Measurements from ENCODE around the gene MAML1. TPM values are rescaled to one million over a fixed set of nuclear protein-coding genes. Genes with fewer than 3 reads are reported as not detected.
A peak's percentile ranks its signal among the peaks of the same experiment; 100 is the strongest.
"Not testable (repeated sequence)": the region's sequence is repeated elsewhere in the genome, so short reads cannot be mapped to it uniquely, and the experiment has no call there.

The MAML1 gene, protein sequence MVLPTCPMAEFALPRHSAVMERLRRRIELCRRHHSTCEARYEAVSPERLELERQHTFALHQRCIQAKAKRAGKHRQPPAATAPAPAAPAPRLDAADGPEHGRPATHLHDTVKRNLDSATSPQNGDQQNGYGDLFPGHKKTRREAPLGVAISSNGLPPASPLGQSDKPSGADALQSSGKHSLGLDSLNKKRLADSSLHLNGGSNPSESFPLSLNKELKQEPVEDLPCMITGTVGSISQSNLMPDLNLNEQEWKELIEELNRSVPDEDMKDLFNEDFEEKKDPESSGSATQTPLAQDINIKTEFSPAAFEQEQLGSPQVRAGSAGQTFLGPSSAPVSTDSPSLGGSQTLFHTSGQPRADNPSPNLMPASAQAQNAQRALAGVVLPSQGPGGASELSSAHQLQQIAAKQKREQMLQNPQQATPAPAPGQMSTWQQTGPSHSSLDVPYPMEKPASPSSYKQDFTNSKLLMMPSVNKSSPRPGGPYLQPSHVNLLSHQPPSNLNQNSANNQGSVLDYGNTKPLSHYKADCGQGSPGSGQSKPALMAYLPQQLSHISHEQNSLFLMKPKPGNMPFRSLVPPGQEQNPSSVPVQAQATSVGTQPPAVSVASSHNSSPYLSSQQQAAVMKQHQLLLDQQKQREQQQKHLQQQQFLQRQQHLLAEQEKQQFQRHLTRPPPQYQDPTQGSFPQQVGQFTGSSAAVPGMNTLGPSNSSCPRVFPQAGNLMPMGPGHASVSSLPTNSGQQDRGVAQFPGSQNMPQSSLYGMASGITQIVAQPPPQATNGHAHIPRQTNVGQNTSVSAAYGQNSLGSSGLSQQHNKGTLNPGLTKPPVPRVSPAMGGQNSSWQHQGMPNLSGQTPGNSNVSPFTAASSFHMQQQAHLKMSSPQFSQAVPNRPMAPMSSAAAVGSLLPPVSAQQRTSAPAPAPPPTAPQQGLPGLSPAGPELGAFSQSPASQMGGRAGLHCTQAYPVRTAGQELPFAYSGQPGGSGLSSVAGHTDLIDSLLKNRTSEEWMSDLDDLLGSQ
- 43.8 and 43.9 TPM in 2 replicates for total RNA-seq (2014; rRNA removed; shearing (Covaris generic))
- polyA plus RNA-seq (2016; fragmentation: Nextera tagmentation; extraction: Ambion mirVana): 9.6 and 9.8 TPM in 2 replicates
- long read RNA-seq, partial matches to known transcripts: 0 of 4 reads
- long read RNA-seq, other reads (novel, unspliced or antisense): 4 of 4 reads

DNA sequence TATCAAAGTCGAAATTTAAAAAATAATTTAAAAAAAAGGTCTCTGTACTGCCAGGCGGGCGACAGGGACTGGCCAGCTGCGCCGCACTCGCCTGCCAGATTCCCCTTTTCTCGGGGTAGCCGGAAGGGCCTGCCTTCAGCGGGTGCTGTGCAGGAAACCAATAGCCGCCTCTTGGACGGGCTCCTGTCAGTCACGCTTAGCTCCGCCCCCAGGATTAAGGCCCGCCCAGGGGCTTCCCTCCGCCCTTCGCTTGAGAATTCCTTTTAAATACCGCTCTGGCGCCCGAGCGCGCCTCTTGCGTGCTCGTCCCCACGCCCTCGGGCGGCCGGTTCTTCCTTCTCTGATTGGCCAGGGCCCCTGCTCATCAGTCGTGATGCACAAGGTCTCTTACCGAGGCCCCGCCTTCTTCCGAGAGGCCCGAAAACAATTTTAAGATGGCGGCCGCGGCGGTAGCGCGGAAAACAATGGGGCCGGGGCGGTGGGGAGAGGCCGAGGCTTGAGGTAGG lies at the start of gene MAML1:
Gene MAML1, plus strand, starts transcription at position 411 of the 506 bp plus-strand sequence. CDS start 291 bp downstream, outside the sequence.
- H3K27me3 ChIP-seq (ENCODE audit: insufficient read depth): no peaks in the 10 kb centered on the region
- peak; percentile 100 for DNase-seq (ENCODE audit: low spot score)
- H3K4me2 ChIP-seq: peak within 1 kb of the TSS; percentile 88
- peaks cover 45% of the 10 kb centered on the region for H3K36me3 Mint-ChIP-seq (ENCODE audit: low read depth)
- peaks cover 31% of the 10 kb centered on the region for H3F3A ChIP-seq (replicated peaks; ENCODE audit: low read depth)
- H3K9me3 Mint-ChIP-seq: no peaks in the 10 kb centered on the region
- H3K27me3 Mint-ChIP-seq (ENCODE audit: insufficient read depth, low read depth, poor library complexity): peaks cover 14% of the 10 kb centered on the region
- peaks cover 11% of the 10 kb centered on the region; the same call in 1 of the 2 replicates for H3K4me1 ChIP-seq (ENCODE audit: insufficient read depth)
- peak within 1 kb of the TSS; percentile 92 for H3K27ac ChIP-seq (ENCODE audit: low read depth)
- peaks cover 34% of the 10 kb centered on the region for H4K20me1 ChIP-seq (replicated peaks; ENCODE audit: insufficient read depth)
- peaks cover 23% of the 10 kb centered on the region for H3K36me3 ChIP-seq (ENCODE audit: insufficient read depth)
- peak within 1 kb of the TSS; percentile 75 for H3K4me3 ChIP-seq
- H2AFZ ChIP-seq: no peak within 1 kb of the TSS
- peaks cover 18% of the 10 kb centered on the region for H3K4me1 Mint-ChIP-seq
- TF ChIP-seq, protein P1, sequence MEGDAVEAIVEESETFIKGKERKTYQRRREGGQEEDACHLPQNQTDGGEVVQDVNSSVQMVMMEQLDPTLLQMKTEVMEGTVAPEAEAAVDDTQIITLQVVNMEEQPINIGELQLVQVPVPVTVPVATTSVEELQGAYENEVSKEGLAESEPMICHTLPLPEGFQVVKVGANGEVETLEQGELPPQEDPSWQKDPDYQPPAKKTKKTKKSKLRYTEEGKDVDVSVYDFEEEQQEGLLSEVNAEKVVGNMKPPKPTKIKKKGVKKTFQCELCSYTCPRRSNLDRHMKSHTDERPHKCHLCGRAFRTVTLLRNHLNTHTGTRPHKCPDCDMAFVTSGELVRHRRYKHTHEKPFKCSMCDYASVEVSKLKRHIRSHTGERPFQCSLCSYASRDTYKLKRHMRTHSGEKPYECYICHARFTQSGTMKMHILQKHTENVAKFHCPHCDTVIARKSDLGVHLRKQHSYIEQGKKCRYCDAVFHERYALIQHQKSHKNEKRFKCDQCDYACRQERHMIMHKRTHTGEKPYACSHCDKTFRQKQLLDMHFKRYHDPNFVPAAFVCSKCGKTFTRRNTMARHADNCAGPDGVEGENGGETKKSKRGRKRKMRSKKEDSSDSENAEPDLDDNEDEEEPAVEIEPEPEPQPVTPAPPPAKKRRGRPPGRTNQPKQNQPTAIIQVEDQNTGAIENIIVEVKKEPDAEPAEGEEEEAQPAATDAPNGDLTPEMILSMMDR (conservative IDR thresholded peaks at IDR 0.05; ENCODE audit: low read depth in 2 of 2): no peak
- TF ChIP-seq ZNF331 (CRISPR knock-in tag; IDR thresholded peaks at IDR 0.05; ENCODE audit: low read depth) (no peak), EZH2phosphoT487 (IDR thresholded peaks at IDR 0.05; ENCODE audit: unreplicated experiment) (no peak), POLR2AphosphoS5 (IDR thresholded peaks at IDR 0.05; ENCODE audit: low read depth) (peak; percentile 81), CREB1 (CRISPR knock-in tag; IDR thresholded peaks at IDR 0.05; ENCODE audit: low read depth) (peak; percentile 92)
- TF ChIP-seq, protein P2, sequence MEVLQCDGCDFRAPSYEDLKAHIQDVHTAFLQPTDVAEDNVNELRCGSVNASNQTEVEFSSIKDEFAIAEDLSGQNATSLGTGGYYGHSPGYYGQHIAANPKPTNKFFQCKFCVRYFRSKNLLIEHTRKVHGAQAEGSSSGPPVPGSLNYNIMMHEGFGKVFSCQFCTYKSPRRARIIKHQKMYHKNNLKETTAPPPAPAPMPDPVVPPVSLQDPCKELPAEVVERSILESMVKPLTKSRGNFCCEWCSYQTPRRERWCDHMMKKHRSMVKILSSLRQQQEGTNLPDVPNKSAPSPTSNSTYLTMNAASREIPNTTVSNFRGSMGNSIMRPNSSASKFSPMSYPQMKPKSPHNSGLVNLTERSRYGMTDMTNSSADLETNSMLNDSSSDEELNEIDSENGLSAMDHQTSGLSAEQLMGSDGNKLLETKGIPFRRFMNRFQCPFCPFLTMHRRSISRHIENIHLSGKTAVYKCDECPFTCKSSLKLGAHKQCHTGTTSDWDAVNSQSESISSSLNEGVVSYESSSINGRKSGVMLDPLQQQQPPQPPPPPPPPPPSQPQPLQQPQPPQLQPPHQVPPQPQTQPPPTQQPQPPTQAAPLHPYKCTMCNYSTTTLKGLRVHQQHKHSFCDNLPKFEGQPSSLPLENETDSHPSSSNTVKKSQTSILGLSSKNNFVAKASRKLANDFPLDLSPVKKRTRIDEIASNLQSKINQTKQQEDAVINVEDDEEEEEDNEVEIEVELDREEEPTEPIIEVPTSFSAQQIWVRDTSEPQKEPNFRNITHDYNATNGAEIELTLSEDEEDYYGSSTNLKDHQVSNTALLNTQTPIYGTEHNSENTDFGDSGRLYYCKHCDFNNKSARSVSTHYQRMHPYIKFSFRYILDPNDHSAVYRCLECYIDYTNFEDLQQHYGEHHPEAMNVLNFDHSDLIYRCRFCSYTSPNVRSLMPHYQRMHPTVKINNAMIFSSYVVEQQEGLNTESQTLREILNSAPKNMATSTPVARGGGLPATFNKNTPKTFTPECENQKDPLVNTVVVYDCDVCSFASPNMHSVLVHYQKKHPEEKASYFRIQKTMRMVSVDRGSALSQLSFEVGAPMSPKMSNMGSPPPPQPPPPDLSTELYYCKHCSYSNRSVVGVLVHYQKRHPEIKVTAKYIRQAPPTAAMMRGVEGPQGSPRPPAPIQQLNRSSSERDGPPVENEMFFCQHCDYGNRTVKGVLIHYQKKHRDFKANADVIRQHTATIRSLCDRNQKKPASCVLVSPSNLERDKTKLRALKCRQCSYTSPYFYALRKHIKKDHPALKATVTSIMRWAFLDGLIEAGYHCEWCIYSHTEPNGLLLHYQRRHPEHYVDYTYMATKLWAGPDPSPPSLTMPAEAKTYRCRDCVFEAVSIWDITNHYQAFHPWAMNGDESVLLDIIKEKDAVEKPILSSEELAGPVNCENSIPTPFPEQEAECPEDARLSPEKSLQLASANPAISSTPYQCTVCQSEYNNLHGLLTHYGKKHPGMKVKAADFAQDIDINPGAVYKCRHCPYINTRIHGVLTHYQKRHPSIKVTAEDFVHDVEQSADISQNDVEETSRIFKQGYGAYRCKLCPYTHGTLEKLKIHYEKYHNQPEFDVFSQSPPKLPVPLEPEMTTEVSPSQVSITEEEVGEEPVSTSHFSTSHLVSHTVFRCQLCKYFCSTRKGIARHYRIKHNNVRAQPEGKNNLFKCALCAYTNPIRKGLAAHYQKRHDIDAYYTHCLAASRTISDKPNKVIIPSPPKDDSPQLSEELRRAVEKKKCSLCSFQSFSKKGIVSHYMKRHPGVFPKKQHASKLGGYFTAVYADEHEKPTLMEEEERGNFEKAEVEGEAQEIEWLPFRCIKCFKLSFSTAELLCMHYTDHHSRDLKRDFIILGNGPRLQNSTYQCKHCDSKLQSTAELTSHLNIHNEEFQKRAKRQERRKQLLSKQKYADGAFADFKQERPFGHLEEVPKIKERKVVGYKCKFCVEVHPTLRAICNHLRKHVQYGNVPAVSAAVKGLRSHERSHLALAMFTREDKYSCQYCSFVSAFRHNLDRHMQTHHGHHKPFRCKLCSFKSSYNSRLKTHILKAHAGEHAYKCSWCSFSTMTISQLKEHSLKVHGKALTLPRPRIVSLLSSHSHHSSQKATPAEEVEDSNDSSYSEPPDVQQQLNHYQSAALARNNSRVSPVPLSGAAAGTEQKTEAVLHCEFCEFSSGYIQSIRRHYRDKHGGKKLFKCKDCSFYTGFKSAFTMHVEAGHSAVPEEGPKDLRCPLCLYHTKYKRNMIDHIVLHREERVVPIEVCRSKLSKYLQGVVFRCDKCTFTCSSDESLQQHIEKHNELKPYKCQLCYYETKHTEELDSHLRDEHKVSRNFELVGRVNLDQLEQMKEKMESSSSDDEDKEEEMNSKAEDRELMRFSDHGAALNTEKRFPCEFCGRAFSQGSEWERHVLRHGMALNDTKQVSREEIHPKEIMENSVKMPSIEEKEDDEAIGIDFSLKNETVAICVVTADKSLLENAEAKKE (CRISPR knock-in tag; IDR thresholded peaks at IDR 0.05): no peak
- no peaks in the 10 kb centered on the region for H3K9me2 ChIP-seq (ENCODE audit: insufficient read depth)
- H3K27ac Mint-ChIP-seq: peak within 1 kb of the TSS; percentile 95
- peak; percentile 95 for ATAC-seq
- H3K4me3 Mint-ChIP-seq: peak within 1 kb of the TSS; percentile 98
- H3K79me2 ChIP-seq (replicated peaks; ENCODE audit: insufficient read depth): peaks cover 42% of the 10 kb centered on the region

DNA sequence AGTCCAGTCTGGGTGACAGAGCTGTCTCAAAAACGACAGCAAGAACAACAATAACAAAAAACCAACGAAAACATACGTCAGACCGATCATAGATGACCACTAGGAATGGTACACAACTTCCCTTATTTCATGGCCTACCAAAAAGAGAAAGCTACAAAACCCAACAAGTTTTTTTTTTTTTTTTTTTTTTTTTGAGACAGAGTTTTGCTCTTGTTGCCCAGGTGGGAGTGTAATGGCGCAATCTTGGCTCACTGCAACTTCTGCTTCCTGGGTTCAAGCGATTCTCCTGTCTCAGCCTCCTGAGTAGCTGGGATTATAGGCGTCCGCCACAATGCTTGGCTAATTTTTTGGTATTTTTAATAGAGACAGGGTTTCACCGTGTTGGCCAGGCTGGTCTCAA lies 43.4 kb upstream of the MAML1 start:
- not testable (repeated sequence) for H3K36me3 ChIP-seq (ENCODE audit: insufficient read depth); H3K4me3 Mint-ChIP-seq; H3K27ac Mint-ChIP-seq; H3K79me2 ChIP-seq (replicated peaks; ENCODE audit: insufficient read depth); H2AFZ ChIP-seq; H3K9me2 ChIP-seq (ENCODE audit: insufficient read depth); H3F3A ChIP-seq (replicated peaks; ENCODE audit: low read depth); H3K27me3 Mint-ChIP-seq (ENCODE audit: insufficient read depth, low read depth, poor library complexity); H3K27me3 ChIP-seq (ENCODE audit: insufficient read depth); H3K4me2 ChIP-seq; H3K4me3 ChIP-seq; H3K9me3 Mint-ChIP-seq; ATAC-seq; H4K20me1 ChIP-seq (replicated peaks; ENCODE audit: insufficient read depth); H3K27ac ChIP-seq (ENCODE audit: low read depth); DNase-seq (ENCODE audit: low spot score); H3K36me3 Mint-ChIP-seq (ENCODE audit: low read depth); H3K4me1 Mint-ChIP-seq; H3K4me1 ChIP-seq (ENCODE audit: insufficient read depth)

Measured in GM23338 (cell line).